GM12878 (cell line): Measurements from ENCODE around the gene PAM16.

Source experiments
- CTCF ChIP-seq, 3 experiments: IDR thresholded peaks in 2 of 3; conservative IDR thresholded peaks in 1 of 3; 2 replicates each; pipeline ENCODE4 v1.5.1; 2011; ENCODE audit warnings: low read depth in 3 of 3, low read length in 3 of 3, mild to moderate bottlenecking in 3 of 3, control low read depth in 2 of 3, moderate library complexity in 2 of 3, inconsistent platforms in 1 of 3, mixed read lengths in 1 of 3; ENCODE audit not compliant: control insufficient read depth in 2 of 3, insufficient read depth in 1 of 3; ENCODE audit errors: extremely low read depth in 1 of 3
- EZH2 ChIP-seq: IDR thresholded peaks from 2 replicates; pipeline ENCODE4 v1.6.1; 2012; ENCODE audit warnings: low read depth, mild to moderate bottlenecking, control low read depth, inconsistent platforms, low read length, borderline replicate concordance; ENCODE audit not compliant: control insufficient read depth
- IRF3 ChIP-seq: fragments of 450-650 bp; IDR thresholded peaks from 2 replicates; pipeline ENCODE4 v1.6.1; 2014; ENCODE audit warnings: mild to moderate bottlenecking
- ZBTB33 ChIP-seq: fragments of 450-650 bp; IDR thresholded peaks from 2 replicates; pipeline ENCODE4 v1.6.1; 2017; ENCODE audit warnings: mild to moderate bottlenecking

- TF ChIP-seq CTCF (IDR thresholded peaks at IDR 0.05 in 2 of 3, conservative IDR thresholded peaks at IDR 0.05 in 1 of 3; ENCODE audit: control insufficient read depth in 2 of 3, extremely low read depth in 1 of 3, insufficient read depth in 1 of 3, low read depth in 3 of 3, low read length in 3 of 3) (no peak), ZBTB33 (no peak), EZH2 (no peak), IRF3 (no peak)
Measured at GRCh38 chr16:4387781-4388180, 36.7 kb upstream of the PAM16 start.
